ENCODE results near the gene PRUNE2. TPM values are rescaled to one million over a fixed set of nuclear protein-coding genes. Genes with fewer than 3 reads are reported as not detected.

Gene PRUNE2
- total RNA-seq, 4 donors from 2014 or later, result 4.1 to 13.1 (median 5.4) TPM

GRCh38 chr9:76828447-76828846, 77.5 kb downstream of the PRUNE2 start:
- 67 to 76% methylated on average over 3 of the region's 3 CpGs for WGBS, 2 donors
- TF ChIP-seq CTCF (IDR thresholded peaks at IDR 0.05), result no peak
- TF ChIP-seq POLR2A (IDR thresholded peaks at IDR 0.05), result no peak
- H3K4me3 ChIP-seq (ENCODE audit: low read depth, poor library complexity, severe bottlenecking), result no peak overlapping the region
- intact Hi-C loops (cut with DNase I; ENCODE audit: low total_unique reads), result no loop called here
- no peak for DNase-seq (ENCODE audit: low spot score in 2 of 2)

- TF ChIP-seq CTCF (IDR thresholded peaks at IDR 0.05), result no peak
- TF ChIP-seq POLR2A (IDR thresholded peaks at IDR 0.05), result no peak
- no peak overlapping the region for H3K4me3 ChIP-seq (ENCODE audit: low read depth, poor library complexity, severe bottlenecking)
- 87 to 88% methylated on average over 9 of the region's 9 CpGs for WGBS, 2 donors
- no peak for DNase-seq (ENCODE audit: low spot score in 2 of 2)
- intact Hi-C loops (cut with DNase I; ENCODE audit: low total_unique reads), result no loop called here
Measured at GRCh38 chr9:76827296-76828080, 78.4 kb downstream of the PRUNE2 start.

DNA sequence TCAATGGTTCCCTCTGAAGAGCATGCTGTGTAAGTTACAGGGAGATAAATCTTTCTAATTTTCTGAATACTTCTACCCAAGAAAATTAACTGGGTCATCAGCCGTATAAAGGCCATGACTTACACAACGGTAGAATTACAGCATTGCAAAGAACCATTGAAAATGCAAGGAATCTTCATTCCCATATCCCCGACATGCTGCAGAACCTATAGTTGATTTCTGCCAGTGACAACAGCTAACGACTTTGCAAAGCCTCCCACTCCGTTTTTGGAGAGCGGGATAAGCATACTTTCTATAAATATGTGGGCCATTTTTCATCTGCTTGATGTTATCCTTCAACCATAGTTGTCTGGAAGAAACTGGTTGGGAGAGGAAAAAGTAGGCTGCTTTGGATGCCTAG, 85.5 kb downstream of the PRUNE2 start:
- 90 to 91% methylated on average over 6 of the region's 6 CpGs for WGBS, 2 donors
- intact Hi-C loops (cut with DNase I; ENCODE audit: low total_unique reads), result no loop called here
- DNase-seq (ENCODE audit: low spot score in 2 of 2), result no peak
- TF ChIP-seq CTCF (IDR thresholded peaks at IDR 0.05) (no peak), POLR2A (IDR thresholded peaks at IDR 0.05) (no peak)
- H3K4me3 ChIP-seq (ENCODE audit: low read depth, poor library complexity, severe bottlenecking), result no peak overlapping the region

DNA sequence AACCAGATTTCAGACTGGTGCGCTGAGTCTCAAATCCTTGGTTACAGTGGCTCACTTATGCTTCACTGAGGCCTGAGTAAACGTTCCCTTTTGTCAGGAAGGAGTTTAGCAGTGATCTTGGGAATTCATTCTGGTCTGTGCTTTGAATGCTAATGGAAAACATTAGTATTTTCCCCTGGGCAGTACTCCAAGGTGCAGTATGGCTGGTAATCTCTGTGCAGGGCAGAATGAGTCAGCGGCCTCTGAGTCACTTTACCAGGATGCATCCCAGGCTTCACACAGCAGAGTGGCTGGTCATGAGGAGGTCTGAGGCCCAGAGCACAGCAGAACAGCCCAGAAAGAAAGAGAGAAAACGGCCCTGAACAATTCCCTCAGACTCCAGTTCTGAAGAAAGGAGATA, 87.6 kb downstream of the PRUNE2 start:
- DNase-seq (ENCODE audit: low spot score in 2 of 2), result peak in 1 of 2 donors; percentile 78
- 29 to 31% methylated on average over 4 of the region's 4 CpGs for WGBS, 2 donors
- intact Hi-C loops (cut with DNase I; ENCODE audit: low total_unique reads), result loop anchor here (10.0 kb wide), 1 partner anchor 337 kb away; no protein-coding TSS in a partner anchor
- TF ChIP-seq POLR2A (IDR thresholded peaks at IDR 0.05) (no peak), CTCF (IDR thresholded peaks at IDR 0.05) (no peak)
- no peak overlapping the region for H3K4me3 ChIP-seq (ENCODE audit: low read depth, poor library complexity, severe bottlenecking)

DNA sequence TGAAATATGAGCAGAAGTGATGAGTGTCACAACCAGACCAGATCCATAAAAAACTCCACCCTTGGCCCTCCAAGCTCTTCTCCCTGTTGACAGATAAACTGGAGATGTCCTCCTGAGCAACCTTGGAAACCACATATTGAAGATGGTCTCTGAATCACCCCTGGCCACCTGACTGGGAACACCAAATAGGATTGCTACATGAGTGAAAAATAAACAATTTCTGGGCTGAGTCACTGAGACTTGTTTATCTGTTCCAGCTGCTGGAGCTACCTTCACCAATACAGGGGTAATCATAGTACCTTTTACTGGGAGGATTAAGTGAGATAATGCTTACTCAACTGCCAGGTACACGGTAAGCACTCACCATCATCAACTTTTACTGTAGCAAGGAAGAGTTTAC, 88.4 kb downstream of the PRUNE2 start:
- TF ChIP-seq CTCF (IDR thresholded peaks at IDR 0.05) (no peak), POLR2A (IDR thresholded peaks at IDR 0.05) (no peak)
- WGBS, 2 donors, result 87 to 91% methylated on average over 1 of the region's 1 CpG
- intact Hi-C loops (cut with DNase I; ENCODE audit: low total_unique reads), result loop anchor here (10.0 kb wide), 1 partner anchor 337 kb away; no protein-coding TSS in a partner anchor
- peak in 1 of 2 donors; percentile 61 for DNase-seq (ENCODE audit: low spot score in 2 of 2)
- no peak overlapping the region for H3K4me3 ChIP-seq (ENCODE audit: low read depth, poor library complexity, severe bottlenecking)

Data from lower leg skin (tissue), 4 donors.